Activated naive CD4-positive, alpha-beta T cell treated with Interleukin-2 at 50 U/mL for 16 hours (primary cell): ENCODE measurements around the gene ATP12A.

Experiments used
- DNase-seq: peaks from one replicate; pipeline ENCODE4 v3.0.0-alpha.2; 2020

The ATP12A gene

DNA sequence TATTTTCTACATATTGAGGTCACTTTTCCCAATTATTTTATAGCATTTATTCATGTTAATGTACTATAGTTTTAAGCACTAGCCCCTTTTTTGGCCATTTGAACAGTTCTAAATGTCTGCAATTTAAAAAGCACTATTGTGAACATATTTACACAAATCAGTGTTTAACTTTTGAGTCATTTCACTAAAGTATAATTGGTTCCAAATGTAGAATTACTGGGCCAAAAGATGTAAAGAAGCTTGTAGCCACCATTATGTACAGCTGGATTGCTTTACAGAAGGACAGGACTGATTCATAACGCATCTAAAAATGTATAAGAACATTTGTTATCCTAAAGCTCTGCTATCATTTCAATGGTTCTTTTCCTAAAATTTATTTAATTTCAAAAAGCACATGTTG, 16.6 kb upstream of the ATP12A start:
- no peak for DNase-seq

GRCh38 chr13:24664726-24665409, 15.3 kb upstream of the ATP12A start:
- DNase-seq = no peak

DNA sequence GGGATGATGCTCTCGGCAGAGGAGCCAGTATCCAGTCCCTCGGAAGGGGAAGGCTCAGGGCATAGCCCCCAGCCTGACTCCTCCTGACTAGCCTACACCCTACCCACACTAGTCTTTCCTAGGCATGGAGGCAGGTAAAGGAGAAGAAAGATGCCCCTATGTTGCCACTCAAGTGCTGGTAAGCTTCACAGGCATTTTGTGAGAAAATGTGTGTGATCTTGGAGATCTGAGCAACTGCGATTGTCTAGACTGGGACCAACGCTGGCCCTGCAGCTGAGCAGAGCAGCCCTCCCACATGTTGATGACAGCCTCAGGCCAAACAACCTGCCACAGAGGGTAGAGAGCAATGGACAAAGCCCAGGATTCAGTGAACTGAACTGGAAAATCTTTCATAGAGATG, 11.7 kb upstream of the ATP12A start:
- no peak for DNase-seq

DNA sequence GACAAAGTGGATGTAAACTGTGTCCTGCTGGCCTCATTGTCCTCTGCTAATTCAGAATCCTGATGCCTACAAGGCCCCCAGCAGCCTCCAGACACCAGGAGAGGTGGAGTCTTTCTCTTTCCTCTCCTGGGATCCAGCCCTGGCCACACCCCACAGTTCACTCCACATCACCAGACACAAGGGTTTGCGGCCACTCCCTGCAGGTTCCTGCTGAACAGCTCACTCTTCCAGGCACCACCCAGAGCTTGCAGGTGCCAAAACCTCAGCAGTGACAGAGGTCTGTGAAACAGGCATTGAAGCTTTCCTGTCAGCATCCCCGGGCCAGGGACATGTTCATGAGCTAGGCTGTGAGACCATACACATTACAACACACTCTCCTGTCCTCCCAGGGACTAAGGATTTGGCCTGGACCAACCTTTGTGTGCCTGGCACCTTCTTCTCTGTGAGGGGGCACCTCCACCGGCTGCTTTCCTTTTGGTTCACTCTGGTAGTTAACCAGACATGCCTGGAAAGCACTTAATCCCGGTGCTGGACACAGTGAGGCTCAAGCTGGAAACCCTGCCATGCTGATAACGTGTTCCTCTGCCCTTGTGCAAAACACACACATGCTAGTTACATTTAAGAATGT, 11.1 kb upstream of the ATP12A start:
- no peak for DNase-seq

DNA sequence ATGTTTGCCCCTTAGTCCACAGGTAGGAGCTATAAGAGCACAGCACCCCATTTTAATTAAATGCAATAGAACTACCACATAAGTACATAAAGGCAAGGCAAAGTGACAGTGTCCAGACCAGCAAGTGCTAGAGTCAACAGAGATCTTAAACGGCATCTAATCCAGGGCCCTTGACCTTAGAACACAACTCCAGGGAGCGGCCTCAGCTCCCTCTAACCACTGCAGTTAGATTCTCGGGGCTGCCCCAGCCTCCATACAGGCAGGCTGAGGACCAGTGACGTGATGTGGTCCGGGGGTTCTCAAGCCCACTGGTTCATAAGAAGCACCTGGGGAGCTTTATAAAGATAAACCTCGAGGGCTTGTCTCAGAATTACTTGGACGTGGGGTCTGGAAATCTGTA, 10.0 kb upstream of the ATP12A start:
- DNase-seq = no peak

DNA sequence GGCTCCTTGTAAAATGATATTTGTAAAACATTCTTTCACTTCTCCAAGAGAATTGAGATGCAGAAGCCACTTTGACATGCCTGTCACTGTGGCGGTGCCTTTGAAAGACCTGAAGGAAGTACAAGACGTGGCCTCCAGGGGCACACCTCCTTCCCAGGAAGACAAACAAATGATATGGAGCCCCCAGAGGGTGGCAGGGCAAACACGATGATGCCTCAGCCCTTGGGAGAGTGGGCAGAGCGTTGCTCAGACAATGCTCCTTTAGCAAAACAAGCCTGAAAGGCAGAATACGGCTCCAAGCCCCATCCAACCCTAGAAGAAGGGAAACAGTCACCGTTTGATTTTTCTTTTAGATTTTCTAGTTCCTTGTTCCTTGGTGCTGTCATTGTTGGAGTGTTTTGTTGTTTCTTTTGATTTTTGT, 9.2 kb upstream of the ATP12A start:
- DNase-seq = peak; percentile 7

- no peak for DNase-seq
These were observed 8.7 kb upstream of the ATP12A start for GRCh38 chr13:24671386-24672113.

GRCh38 chr13:24672141-24673132, 7.8 kb upstream of the ATP12A start:
- no peak for DNase-seq

- DNase-seq = no peak
These were observed 4.2 kb upstream of the ATP12A start for GRCh38 chr13:24675806-24676570.

- no peak for DNase-seq
These were observed 2.1 kb upstream of the ATP12A start for GRCh38 chr13:24678151-24678550.

GRCh38 chr13:24679686-24680085, 522 bp upstream of the ATP12A start:
- DNase-seq = no peak

DNA sequence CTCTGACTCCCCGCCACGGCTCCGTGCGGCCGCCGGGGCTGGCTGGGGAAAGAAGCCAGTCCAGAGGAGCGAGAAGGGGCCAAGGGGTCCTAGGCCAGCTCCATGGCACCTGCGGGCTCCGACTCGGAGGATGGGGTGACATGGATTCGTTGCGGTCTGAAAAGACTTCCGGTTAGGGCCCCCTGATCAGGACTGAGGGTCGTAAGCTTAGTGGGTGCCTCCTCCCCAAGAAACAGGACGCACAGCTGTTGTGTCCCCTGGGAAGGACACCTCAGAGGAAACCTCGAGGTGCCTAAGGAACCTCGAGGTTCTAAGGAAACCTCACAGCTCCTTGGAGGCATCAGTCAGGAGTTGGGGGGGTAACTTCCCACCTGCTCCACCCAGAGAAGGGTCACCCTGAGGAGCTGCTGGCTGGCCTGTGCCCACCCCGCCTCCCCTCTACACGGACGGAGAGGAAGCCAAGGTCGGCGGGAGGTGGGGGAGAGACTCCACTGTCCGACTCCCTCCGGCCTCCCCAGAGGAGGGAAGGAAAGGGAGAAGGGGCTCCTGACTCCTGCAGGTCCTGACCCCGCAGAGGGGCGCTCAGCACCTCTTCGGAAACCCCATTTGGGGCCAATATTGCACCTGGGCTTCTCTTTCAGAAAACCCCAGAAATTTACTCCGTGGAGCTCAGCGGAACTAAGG, 855 bp downstream of the ATP12A start:
- DNase-seq = no peak

DNA sequence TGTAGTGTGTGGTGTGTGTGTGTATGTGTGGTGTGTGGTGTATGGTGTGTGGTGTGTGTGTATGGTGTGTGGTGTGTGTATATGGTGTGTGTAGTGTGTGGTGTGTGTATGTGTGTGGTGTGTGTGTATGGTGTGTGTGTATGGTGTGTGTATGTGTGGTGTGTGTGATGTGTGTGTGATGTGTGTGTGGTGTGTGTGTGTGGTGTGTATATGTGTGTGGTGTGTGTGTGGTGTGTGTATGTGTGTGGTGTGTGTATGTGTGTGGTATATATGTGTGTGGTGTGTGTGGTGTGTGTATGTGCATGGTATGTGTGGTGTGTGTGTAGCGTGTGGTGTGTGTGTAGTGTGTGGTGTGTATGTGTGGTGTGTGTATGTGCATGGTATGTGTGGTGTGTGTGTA, 1.7 kb downstream of the ATP12A start:
- DNase-seq = no peak

DNA sequence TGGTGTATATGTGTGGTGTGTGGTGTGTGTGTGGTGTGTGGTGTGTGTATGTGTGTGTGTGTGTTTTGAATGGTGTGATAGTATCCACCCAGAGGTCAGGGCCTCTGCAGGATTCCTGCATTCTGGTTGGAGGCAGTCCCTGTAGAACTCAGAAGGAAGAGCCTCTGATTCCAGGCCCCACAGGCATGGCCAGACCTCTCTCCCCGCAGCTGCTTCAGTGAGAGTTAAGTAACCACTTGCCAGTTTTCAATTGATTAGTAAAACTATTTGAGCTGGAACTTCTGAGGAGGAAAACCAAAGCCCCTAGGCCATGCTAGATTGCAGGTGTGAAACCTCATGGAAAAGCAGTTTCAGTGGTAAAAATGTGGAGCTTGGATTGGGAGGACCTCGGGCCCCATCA, 2.1 kb downstream of the ATP12A start:
- DNase-seq = no peak

DNA sequence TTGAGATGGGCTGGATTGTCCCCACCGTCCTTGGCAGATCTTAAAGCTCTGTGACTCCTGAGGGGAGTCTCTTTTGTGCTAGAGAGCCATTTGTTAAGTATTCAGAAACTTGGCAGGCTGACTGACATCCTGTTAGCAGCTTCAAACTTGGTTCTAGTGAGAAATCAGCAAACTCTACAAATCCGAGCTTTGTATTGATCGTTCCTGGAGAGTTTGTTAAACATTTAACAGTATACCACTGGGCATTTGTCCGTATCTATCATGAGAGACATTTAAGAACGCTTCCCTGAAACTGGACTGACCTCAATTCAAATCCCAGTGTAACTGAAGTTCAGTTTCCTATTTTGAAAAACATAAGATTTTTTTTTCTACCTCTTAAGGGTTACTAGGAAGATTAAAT, 3.1 kb downstream of the ATP12A start:
- DNase-seq = no peak

- DNase-seq = peak; percentile 61
These were observed 3.8 kb downstream of the ATP12A start for GRCh38 chr13:24683838-24684599.

DNA sequence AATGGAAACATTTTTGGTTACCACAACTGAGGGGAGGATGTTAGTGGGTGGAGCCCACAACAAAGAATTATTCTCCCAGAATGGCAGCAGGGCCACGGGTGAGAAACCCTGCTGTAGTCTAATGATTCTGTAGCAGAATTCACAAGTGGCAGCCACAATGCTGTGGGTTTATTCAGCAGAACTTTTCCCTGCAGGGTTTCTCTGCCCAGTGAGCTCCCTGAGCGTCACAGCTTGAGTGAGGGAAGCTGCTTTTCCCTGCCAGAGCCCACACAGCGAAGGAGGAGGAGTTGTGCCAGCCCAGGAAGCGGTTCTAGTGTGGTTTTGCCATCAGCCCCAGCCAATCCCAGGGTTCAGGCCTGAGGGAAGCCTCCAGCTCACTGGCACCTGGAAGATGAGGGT, 4.4 kb downstream of the ATP12A start:
- DNase-seq = peak; percentile 24

DNA sequence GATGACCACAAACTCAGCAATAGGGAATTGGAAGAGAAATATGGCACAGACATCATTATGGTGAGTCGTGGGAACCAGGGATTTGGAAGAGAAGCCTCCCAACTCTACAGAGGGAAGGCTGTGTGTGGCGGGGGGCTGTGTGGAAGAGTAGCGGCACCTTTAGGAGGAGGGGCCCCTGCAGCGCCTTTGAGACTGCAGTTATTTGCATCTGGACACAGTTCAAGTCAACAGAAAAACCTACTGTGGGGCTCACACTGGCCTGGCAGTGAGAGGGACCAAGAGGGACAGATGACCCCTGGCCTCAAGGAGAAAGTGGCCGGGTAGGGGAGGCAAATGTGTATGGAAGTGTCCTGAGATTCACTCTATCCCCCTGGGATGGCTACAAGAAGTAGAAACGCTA, 5.1 kb downstream of the ATP12A start:
- no peak for DNase-seq

DNA sequence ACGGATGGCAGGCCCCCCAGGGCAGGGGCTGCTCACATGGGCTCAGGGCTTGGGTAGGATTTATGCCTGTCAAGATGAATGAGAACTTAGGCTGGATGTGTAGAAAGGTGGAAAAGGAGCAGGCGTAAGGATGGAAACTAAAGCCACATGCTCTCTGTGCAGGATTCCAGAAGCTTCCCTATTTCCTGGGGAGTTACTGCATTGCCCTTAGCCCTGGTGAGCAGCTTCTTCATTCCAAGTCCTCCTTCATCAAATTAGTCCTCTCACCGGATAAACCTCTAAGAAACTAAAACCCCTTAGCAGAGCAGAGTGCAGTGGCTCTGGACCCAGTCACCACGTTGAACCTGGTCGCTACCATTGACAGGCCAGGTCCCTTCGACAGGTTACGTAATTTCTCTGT, 7.4 kb downstream of the ATP12A start:
- DNase-seq = no peak

DNA sequence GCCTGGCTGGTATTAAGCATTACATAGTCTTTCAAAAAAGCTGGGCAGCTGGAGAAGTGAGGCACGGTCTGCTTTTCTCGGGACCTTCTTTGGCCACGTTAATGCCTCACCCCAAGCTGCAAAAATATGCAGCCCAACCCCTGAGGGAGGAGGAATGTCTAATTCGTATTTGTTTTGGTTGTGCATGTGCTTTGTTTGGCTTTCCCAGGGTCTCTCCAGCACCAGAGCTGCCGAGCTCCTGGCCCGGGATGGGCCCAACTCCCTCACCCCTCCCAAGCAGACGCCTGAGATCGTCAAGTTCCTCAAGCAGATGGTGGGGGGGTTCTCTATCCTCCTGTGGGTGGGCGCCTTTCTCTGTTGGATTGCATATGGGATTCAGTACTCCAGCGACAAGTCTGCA, 7.9 kb downstream of the ATP12A start:
- DNase-seq = no peak

GRCh38 chr13:24688950-24689349, 8.7 kb downstream of the ATP12A start:
- no peak for DNase-seq
